GM23338 (cell line): ENCODE measurements around the gene TDG. TPM values are rescaled to one million over a fixed set of nuclear protein-coding genes. Genes with fewer than 3 reads are reported as not detected.

Source experiments
- ATAC-seq: fragments of 200-7000 bp; cut with Tn5 transposase; 3 replicates; pipeline ENCODE4 v1.9.1; 2020
- DNase-seq: peaks from one replicate; pipeline ENCODE4 v3.0.0-alpha.2; 2015; ENCODE audit warnings: low spot score
- H2AFZ ChIP-seq: fragments of 200-600 bp; sonication (generic); 2 replicates; pipeline ENCODE4 v1.8.0; 2016; ENCODE audit warnings: antibody characterized with exemption, mild to moderate bottlenecking, moderate library complexity
- H3F3A ChIP-seq: fragments of 200-600 bp; sonication (generic); replicated peaks from 2 replicates; pipeline ENCODE4 v1.8.0; 2017; ENCODE audit warnings: antibody characterized with exemption, mixed run types, low read depth
- H3K27ac ChIP-seq: fragments of 200-600 bp; sonication (generic); 2 replicates; pipeline ENCODE4 v1.6.1; 2016; ENCODE audit warnings: low read depth
- H3K27me3 ChIP-seq: fragments of 200-600 bp; sonication (generic); 2 replicates; pipeline ENCODE4 v1.8.0; 2016; ENCODE audit warnings: mild to moderate bottlenecking, mixed run types, moderate library complexity; ENCODE audit not compliant: insufficient read depth
- H3K36me3 ChIP-seq: fragments of 200-600 bp; sonication (generic); 2 replicates; pipeline ENCODE4 v1.8.0; 2016; ENCODE audit warnings: mild to moderate bottlenecking; ENCODE audit not compliant: insufficient read depth
- H3K4me1 ChIP-seq: fragments of 200-600 bp; sonication (generic); 2 replicates; pipeline ENCODE4 v1.8.0; 2016; ENCODE audit warnings: mild to moderate bottlenecking, moderate library complexity; ENCODE audit not compliant: insufficient read depth
- H3K4me2 ChIP-seq: fragments of 200-600 bp; sonication (generic); 2 replicates; pipeline ENCODE4 v1.7.1; 2017; ENCODE audit warnings: mixed run types
- H3K4me3 ChIP-seq: fragments of 200-600 bp; sonication (generic); 2 replicates; pipeline ENCODE4 v1.6.1; 2016; ENCODE audit warnings: mixed run types
- H3K79me2 ChIP-seq: fragments of 200-600 bp; sonication (generic); replicated peaks from 2 replicates; pipeline ENCODE4 v1.8.0; 2017; ENCODE audit warnings: mild to moderate bottlenecking; ENCODE audit not compliant: insufficient read depth
- H3K9me2 ChIP-seq: fragments of 200-600 bp; sonication (generic); 2 replicates; pipeline ENCODE4 v1.8.0; 2017; ENCODE audit not compliant: insufficient read depth
- H4K20me1 ChIP-seq: fragments of 200-600 bp; sonication (generic); replicated peaks from 2 replicates; pipeline ENCODE4 v1.8.0; 2017; ENCODE audit warnings: mild to moderate bottlenecking; ENCODE audit not compliant: insufficient read depth
- H3K27ac Mint-ChIP-seq: 2 replicates; pipeline ENCODE4 v1.8.0; 2020; ENCODE audit warnings: inconsistent platforms, mild to moderate bottlenecking, moderate library complexity, mixed read lengths
- H3K27me3 Mint-ChIP-seq: 3 replicates; pipeline ENCODE4 v1.8.0; 2022; ENCODE audit warnings: low read depth, mild to moderate bottlenecking, moderate library complexity, mixed read lengths, inconsistent platforms; ENCODE audit not compliant: insufficient read depth, poor library complexity
- H3K36me3 Mint-ChIP-seq: 3 replicates; pipeline ENCODE4 v1.8.0; 2021; ENCODE audit warnings: low read depth, mild to moderate bottlenecking, inconsistent platforms, moderate library complexity, mixed read lengths
- H3K4me1 Mint-ChIP-seq: 3 replicates; pipeline ENCODE4 v1.8.0; 2020; ENCODE audit warnings: mild to moderate bottlenecking, inconsistent platforms, mixed read lengths
- H3K4me3 Mint-ChIP-seq: 3 replicates; pipeline ENCODE4 v1.8.0; 2021; ENCODE audit warnings: moderate library complexity, mild to moderate bottlenecking, inconsistent platforms, mixed read lengths
- H3K9me3 Mint-ChIP-seq: 3 replicates; pipeline ENCODE4 v1.8.0; 2020; ENCODE audit warnings: moderate library complexity, mild to moderate bottlenecking, inconsistent platforms, mixed read lengths
- CREB1 ChIP-seq: fragments of 250-450 bp; sonication (Bioruptor Pico); IDR thresholded peaks from 2 replicates; pipeline ENCODE4 v1.5.0; 2020; ENCODE audit warnings: low read depth, mild to moderate bottlenecking, moderate library complexity
- EZH2 ChIP-seq: fragments of 200-600 bp; sonication (generic); IDR thresholded peaks from one replicate; pipeline ENCODE4 v1.8.0; 2017; ENCODE audit warnings: antibody characterized with exemption, mild to moderate bottlenecking, low read depth; ENCODE audit not compliant: unreplicated experiment
- EZH2phosphoT487 ChIP-seq: fragments of 200-600 bp; sonication (generic); IDR thresholded peaks from one replicate; pipeline ENCODE4 v1.8.1; 2018; ENCODE audit warnings: antibody characterized with exemption; ENCODE audit not compliant: unreplicated experiment
- JUNB ChIP-seq: IDR thresholded peaks from one replicate; pipeline ENCODE4 v1.6.1; 2016; ENCODE audit warnings: antibody characterized with exemption; ENCODE audit not compliant: unreplicated experiment
- NANOG ChIP-seq: IDR thresholded peaks from 2 replicates; pipeline ENCODE4 v1.6.1; 2016; ENCODE audit warnings: antibody characterized with exemption, borderline replicate concordance
- POLR2AphosphoS5 ChIP-seq: IDR thresholded peaks from 2 replicates; pipeline ENCODE4 v1.6.1; 2016; ENCODE audit warnings: antibody characterized with exemption, low read depth
- STAT1 ChIP-seq: IDR thresholded peaks from one replicate; pipeline ENCODE4 v1.6.1; 2016; ENCODE audit warnings: antibody characterized with exemption; ENCODE audit not compliant: unreplicated experiment
- ZNF114 ChIP-seq: fragments of 250-450 bp; sonication (Bioruptor Pico); IDR thresholded peaks from 2 replicates; pipeline ENCODE4 v1.5.0; 2020; ENCODE audit warnings: mild to moderate bottlenecking, moderate library complexity
- ZNF331 ChIP-seq: fragments of 250-450 bp; sonication (Bioruptor Pico); IDR thresholded peaks from 2 replicates; pipeline ENCODE4 v1.5.0; 2020; ENCODE audit warnings: low read depth, mild to moderate bottlenecking, moderate library complexity
- polyA plus RNA-seq: library from polyadenylated mRNA; unstranded; fragments of >200 nt; fragmentation: Nextera tagmentation; extraction: Ambion mirVana; gene quantifications from 2 replicates; pipeline ENCODE4 v1.2.1, GENCODE V29; 2016
- total RNA-seq: library from RNA; depleted of rRNA; stranded (reverse); fragments of >200 nt; shearing (Covaris generic); gene quantifications from 2 replicates; pipeline ENCODE4 v1.2.3, GENCODE V29; 2014
- TF ChIP-seq, protein P1 (sequence below): fragments of 250-450 bp; sonication (Bioruptor Pico); IDR thresholded peaks from 2 replicates; pipeline ENCODE4 v1.5.0; 2020; ENCODE audit warnings: mild to moderate bottlenecking, moderate library complexity
- TF ChIP-seq, protein P2 (sequence below): IDR thresholded peaks from one replicate; pipeline ENCODE4 v1.6.1; 2018; ENCODE audit warnings: antibody characterized with exemption; ENCODE audit not compliant: unreplicated experiment
- TF ChIP-seq, protein P3 (sequence below), 2 experiments: fragments of 200-600 bp in 1 of 2; sonication (generic) in 1 of 2; conservative IDR thresholded peaks; 2 replicates each; pipeline versions ENCODE4 v1.5.1 to v1.6.1; 2016 to 2017; ENCODE audit warnings: antibody characterized with exemption in 2 of 2, low read depth in 2 of 2, mild to moderate bottlenecking in 2 of 2, moderate library complexity in 1 of 2
- TF ChIP-seq, protein P4 (sequence below): IDR thresholded peaks from 2 replicates; pipeline ENCODE4 v1.6.1; 2016; ENCODE audit warnings: antibody characterized with exemption

TDG gene
- total and polyA plus RNA-seq, 2 experiments from 2014 or later: 57.0 to 66.2 TPM

DNA sequence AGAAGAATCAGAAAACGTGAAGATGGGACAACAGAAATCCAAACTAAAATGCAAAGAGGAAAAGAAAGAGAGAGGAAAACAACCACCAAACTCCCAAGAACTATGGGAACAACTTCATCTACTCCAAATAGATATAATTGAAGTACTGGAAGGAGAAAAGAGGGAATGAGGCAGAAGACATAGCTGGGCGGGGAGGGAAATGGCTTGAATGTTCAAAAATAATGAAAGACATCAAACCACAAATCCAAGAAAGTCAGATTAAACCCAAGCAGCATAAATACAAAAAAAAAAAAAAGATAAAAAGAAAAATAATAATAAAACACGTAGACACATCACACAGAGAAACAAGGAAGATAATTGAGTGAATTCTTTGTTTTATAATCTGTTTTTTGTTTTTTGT is 47.8 kb upstream of the TDG start:
- no peak overlapping the region for H2AFZ ChIP-seq
- H3K36me3 ChIP-seq: no peaks in the 10 kb centered on the region
- H3K4me1 ChIP-seq: no peaks in the 10 kb centered on the region
- no peaks in the 10 kb centered on the region for H3K79me2 ChIP-seq
- H3K36me3 Mint-ChIP-seq: no peaks in the 10 kb centered on the region
- TF ChIP-seq ZNF114 (no peak), NANOG (no peak), EZH2phosphoT487 (no peak), JUNB (no peak), STAT1 (no peak), ZNF331 (CRISPR knock-in tag) (no peak), POLR2AphosphoS5 (no peak), CREB1 (CRISPR knock-in tag) (no peak), EZH2 (no peak)
- TF ChIP-seq, protein P1, sequence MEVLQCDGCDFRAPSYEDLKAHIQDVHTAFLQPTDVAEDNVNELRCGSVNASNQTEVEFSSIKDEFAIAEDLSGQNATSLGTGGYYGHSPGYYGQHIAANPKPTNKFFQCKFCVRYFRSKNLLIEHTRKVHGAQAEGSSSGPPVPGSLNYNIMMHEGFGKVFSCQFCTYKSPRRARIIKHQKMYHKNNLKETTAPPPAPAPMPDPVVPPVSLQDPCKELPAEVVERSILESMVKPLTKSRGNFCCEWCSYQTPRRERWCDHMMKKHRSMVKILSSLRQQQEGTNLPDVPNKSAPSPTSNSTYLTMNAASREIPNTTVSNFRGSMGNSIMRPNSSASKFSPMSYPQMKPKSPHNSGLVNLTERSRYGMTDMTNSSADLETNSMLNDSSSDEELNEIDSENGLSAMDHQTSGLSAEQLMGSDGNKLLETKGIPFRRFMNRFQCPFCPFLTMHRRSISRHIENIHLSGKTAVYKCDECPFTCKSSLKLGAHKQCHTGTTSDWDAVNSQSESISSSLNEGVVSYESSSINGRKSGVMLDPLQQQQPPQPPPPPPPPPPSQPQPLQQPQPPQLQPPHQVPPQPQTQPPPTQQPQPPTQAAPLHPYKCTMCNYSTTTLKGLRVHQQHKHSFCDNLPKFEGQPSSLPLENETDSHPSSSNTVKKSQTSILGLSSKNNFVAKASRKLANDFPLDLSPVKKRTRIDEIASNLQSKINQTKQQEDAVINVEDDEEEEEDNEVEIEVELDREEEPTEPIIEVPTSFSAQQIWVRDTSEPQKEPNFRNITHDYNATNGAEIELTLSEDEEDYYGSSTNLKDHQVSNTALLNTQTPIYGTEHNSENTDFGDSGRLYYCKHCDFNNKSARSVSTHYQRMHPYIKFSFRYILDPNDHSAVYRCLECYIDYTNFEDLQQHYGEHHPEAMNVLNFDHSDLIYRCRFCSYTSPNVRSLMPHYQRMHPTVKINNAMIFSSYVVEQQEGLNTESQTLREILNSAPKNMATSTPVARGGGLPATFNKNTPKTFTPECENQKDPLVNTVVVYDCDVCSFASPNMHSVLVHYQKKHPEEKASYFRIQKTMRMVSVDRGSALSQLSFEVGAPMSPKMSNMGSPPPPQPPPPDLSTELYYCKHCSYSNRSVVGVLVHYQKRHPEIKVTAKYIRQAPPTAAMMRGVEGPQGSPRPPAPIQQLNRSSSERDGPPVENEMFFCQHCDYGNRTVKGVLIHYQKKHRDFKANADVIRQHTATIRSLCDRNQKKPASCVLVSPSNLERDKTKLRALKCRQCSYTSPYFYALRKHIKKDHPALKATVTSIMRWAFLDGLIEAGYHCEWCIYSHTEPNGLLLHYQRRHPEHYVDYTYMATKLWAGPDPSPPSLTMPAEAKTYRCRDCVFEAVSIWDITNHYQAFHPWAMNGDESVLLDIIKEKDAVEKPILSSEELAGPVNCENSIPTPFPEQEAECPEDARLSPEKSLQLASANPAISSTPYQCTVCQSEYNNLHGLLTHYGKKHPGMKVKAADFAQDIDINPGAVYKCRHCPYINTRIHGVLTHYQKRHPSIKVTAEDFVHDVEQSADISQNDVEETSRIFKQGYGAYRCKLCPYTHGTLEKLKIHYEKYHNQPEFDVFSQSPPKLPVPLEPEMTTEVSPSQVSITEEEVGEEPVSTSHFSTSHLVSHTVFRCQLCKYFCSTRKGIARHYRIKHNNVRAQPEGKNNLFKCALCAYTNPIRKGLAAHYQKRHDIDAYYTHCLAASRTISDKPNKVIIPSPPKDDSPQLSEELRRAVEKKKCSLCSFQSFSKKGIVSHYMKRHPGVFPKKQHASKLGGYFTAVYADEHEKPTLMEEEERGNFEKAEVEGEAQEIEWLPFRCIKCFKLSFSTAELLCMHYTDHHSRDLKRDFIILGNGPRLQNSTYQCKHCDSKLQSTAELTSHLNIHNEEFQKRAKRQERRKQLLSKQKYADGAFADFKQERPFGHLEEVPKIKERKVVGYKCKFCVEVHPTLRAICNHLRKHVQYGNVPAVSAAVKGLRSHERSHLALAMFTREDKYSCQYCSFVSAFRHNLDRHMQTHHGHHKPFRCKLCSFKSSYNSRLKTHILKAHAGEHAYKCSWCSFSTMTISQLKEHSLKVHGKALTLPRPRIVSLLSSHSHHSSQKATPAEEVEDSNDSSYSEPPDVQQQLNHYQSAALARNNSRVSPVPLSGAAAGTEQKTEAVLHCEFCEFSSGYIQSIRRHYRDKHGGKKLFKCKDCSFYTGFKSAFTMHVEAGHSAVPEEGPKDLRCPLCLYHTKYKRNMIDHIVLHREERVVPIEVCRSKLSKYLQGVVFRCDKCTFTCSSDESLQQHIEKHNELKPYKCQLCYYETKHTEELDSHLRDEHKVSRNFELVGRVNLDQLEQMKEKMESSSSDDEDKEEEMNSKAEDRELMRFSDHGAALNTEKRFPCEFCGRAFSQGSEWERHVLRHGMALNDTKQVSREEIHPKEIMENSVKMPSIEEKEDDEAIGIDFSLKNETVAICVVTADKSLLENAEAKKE (CRISPR knock-in tag): no peak
- TF ChIP-seq, protein P2, sequence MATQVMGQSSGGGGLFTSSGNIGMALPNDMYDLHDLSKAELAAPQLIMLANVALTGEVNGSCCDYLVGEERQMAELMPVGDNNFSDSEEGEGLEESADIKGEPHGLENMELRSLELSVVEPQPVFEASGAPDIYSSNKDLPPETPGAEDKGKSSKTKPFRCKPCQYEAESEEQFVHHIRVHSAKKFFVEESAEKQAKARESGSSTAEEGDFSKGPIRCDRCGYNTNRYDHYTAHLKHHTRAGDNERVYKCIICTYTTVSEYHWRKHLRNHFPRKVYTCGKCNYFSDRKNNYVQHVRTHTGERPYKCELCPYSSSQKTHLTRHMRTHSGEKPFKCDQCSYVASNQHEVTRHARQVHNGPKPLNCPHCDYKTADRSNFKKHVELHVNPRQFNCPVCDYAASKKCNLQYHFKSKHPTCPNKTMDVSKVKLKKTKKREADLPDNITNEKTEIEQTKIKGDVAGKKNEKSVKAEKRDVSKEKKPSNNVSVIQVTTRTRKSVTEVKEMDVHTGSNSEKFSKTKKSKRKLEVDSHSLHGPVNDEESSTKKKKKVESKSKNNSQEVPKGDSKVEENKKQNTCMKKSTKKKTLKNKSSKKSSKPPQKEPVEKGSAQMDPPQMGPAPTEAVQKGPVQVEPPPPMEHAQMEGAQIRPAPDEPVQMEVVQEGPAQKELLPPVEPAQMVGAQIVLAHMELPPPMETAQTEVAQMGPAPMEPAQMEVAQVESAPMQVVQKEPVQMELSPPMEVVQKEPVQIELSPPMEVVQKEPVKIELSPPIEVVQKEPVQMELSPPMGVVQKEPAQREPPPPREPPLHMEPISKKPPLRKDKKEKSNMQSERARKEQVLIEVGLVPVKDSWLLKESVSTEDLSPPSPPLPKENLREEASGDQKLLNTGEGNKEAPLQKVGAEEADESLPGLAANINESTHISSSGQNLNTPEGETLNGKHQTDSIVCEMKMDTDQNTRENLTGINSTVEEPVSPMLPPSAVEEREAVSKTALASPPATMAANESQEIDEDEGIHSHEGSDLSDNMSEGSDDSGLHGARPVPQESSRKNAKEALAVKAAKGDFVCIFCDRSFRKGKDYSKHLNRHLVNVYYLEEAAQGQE: no peak
- TF ChIP-seq, protein P3, sequence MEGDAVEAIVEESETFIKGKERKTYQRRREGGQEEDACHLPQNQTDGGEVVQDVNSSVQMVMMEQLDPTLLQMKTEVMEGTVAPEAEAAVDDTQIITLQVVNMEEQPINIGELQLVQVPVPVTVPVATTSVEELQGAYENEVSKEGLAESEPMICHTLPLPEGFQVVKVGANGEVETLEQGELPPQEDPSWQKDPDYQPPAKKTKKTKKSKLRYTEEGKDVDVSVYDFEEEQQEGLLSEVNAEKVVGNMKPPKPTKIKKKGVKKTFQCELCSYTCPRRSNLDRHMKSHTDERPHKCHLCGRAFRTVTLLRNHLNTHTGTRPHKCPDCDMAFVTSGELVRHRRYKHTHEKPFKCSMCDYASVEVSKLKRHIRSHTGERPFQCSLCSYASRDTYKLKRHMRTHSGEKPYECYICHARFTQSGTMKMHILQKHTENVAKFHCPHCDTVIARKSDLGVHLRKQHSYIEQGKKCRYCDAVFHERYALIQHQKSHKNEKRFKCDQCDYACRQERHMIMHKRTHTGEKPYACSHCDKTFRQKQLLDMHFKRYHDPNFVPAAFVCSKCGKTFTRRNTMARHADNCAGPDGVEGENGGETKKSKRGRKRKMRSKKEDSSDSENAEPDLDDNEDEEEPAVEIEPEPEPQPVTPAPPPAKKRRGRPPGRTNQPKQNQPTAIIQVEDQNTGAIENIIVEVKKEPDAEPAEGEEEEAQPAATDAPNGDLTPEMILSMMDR (conservative IDR thresholded peaks at IDR 0.05; ENCODE audit: low read depth in 2 of 2): no peak
- TF ChIP-seq, protein P4, sequence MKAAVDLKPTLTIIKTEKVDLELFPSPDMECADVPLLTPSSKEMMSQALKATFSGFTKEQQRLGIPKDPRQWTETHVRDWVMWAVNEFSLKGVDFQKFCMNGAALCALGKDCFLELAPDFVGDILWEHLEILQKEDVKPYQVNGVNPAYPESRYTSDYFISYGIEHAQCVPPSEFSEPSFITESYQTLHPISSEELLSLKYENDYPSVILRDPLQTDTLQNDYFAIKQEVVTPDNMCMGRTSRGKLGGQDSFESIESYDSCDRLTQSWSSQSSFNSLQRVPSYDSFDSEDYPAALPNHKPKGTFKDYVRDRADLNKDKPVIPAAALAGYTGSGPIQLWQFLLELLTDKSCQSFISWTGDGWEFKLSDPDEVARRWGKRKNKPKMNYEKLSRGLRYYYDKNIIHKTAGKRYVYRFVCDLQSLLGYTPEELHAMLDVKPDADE: no peak
- no peak for DNase-seq
- no peaks in the 10 kb centered on the region for H3K27me3 Mint-ChIP-seq
- H3K4me2 ChIP-seq: no peak overlapping the region
- H3K9me2 ChIP-seq: no peaks in the 10 kb centered on the region
- no peaks in the 10 kb centered on the region for H4K20me1 ChIP-seq
- no peak overlapping the region for H3K27ac ChIP-seq
- H3K4me3 ChIP-seq: no peak overlapping the region
- no peak for ATAC-seq
- H3K27ac Mint-ChIP-seq: no peak overlapping the region
- no peaks in the 10 kb centered on the region for H3K4me1 Mint-ChIP-seq
- no peaks in the 10 kb centered on the region for H3K27me3 ChIP-seq
- no peaks in the 10 kb centered on the region for H3K9me3 Mint-ChIP-seq
- no peak overlapping the region for H3K4me3 Mint-ChIP-seq
- H3F3A ChIP-seq: no peaks in the 10 kb centered on the region
